ENCODE results near the gene SLC6A11.

- TF ChIP-seq POLR2A (IDR thresholded peaks at IDR 0.05; ENCODE audit: low read depth, low read length): no peak
- TF ChIP-seq POLR2AphosphoS5 (IDR thresholded peaks at IDR 0.05; ENCODE audit: insufficient read depth, low read depth, low read length): no peak
- TF ChIP-seq, protein P1, sequence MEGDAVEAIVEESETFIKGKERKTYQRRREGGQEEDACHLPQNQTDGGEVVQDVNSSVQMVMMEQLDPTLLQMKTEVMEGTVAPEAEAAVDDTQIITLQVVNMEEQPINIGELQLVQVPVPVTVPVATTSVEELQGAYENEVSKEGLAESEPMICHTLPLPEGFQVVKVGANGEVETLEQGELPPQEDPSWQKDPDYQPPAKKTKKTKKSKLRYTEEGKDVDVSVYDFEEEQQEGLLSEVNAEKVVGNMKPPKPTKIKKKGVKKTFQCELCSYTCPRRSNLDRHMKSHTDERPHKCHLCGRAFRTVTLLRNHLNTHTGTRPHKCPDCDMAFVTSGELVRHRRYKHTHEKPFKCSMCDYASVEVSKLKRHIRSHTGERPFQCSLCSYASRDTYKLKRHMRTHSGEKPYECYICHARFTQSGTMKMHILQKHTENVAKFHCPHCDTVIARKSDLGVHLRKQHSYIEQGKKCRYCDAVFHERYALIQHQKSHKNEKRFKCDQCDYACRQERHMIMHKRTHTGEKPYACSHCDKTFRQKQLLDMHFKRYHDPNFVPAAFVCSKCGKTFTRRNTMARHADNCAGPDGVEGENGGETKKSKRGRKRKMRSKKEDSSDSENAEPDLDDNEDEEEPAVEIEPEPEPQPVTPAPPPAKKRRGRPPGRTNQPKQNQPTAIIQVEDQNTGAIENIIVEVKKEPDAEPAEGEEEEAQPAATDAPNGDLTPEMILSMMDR (IDR thresholded peaks at IDR 0.05; ENCODE audit: extremely low read depth in 1 of 2, insufficient read depth in 1 of 2, low read depth in 1 of 2, low read length in 2 of 2): no peak
- TF ChIP-seq MYC (IDR thresholded peaks at IDR 0.05; ENCODE audit: low read depth, low read length): no peak
- no peak for TF ChIP-seq MAX (IDR thresholded peaks at IDR 0.05; ENCODE audit: insufficient read depth, insufficient read length)
Measured at GRCh38 chr3:10770981-10771380, 45.0 kb upstream of the SLC6A11 start.
